Neural cell (in vitro differentiated cells): ENCODE data around the gene SFXN3.

Experiments used
- POLR2AphosphoS5 ChIP-seq: IDR thresholded peaks from 2 replicates; pipeline ENCODE4 v1.6.1; 2012
- TF ChIP-seq, protein P1 (sequence below): fragments of 450-650 bp; IDR thresholded peaks from 2 replicates; pipeline ENCODE4 v1.5.1; 2014; ENCODE audit warnings: antibody characterized with exemption, mild to moderate bottlenecking, moderate library complexity; ENCODE audit not compliant: poor library complexity, severe bottlenecking

DNA sequence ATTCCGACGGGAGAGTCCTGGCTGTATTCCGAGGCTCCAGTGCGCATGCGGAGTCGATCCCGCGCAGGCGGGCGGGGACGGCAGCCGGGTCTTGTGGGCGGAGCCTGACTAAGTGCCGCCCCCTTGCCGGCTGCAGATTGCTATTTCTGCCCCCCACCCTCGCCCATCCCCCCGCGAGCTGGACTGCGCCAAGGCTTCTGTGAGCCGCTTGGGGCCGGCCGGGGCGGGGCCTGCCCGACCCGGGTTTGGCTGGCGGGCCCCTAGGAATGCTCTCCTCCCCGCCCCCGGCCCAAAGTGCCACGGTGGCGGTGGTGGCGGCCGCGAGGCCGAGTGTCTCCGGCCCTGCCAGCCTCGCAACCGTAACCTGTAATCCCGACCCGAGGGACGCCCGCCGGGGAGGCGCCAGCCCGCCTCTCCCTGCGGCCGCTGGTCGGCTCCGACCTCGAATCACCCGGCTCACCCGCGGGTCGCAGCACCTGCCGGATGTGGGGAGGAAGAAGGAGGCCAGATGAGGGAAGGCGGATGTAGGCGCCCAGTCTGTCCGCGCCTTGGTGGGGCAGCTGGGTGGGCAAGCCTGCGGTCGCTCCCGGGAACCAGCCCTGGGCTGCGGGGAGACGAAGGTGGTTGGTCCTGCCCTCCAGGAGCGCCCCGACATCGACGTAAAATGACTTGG is 30.1 kb downstream of the SFXN3 start:
- TF ChIP-seq, protein P1, sequence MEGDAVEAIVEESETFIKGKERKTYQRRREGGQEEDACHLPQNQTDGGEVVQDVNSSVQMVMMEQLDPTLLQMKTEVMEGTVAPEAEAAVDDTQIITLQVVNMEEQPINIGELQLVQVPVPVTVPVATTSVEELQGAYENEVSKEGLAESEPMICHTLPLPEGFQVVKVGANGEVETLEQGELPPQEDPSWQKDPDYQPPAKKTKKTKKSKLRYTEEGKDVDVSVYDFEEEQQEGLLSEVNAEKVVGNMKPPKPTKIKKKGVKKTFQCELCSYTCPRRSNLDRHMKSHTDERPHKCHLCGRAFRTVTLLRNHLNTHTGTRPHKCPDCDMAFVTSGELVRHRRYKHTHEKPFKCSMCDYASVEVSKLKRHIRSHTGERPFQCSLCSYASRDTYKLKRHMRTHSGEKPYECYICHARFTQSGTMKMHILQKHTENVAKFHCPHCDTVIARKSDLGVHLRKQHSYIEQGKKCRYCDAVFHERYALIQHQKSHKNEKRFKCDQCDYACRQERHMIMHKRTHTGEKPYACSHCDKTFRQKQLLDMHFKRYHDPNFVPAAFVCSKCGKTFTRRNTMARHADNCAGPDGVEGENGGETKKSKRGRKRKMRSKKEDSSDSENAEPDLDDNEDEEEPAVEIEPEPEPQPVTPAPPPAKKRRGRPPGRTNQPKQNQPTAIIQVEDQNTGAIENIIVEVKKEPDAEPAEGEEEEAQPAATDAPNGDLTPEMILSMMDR: no peak
- TF ChIP-seq POLR2AphosphoS5: no peak
